Caco-2 (cell line): Measurements from ENCODE around the gene BPIFB1. TPM values are rescaled to one million over a fixed set of nuclear protein-coding genes. Genes with fewer than 3 reads are reported as not detected.

ENCODE experiments used
- BruUV-seq: library from RNA; stranded (reverse); fragments of 400-500 nt; replicated peaks from 2 replicates; lab custom pipeline; 2021; lab: Mats Ljungman, UMichigan
- CTCF ChIA-PET: fragments of 300-600 bp; sonication (Branson Sonifier 250); formaldehyde crosslinking; loops from one replicate; lab custom pipeline; 2022; ENCODE audit warnings: antibody characterized with exemption; lab: Charles Lee
- POLR2A ChIA-PET: fragments of 300-600 bp; sonication (Branson Sonifier 250); formaldehyde crosslinking; loops from one replicate; lab custom pipeline; 2022; ENCODE audit warnings: antibody characterized with exemption; lab: Charles Lee
- DNase-seq, 2 experiments: peaks; one replicate each; pipeline versions ENCODE4 v3.0.0 to v3.0.0-alpha.2; 2020 to 2022
- H3K27me3 ChIP-seq: replicated peaks from 2 replicates; pipeline ENCODE4 v1.6.0; 2011; ENCODE audit warnings: low read length; ENCODE audit not compliant: control insufficient read depth, insufficient read depth
- H3K36me3 ChIP-seq: 2 replicates; pipeline ENCODE4 v1.5.1; 2011; ENCODE audit warnings: low read length; ENCODE audit not compliant: control insufficient read depth, insufficient read depth
- H3K4me1 ChIP-seq: fragments of 250-450 bp; sonication (Bioruptor Pico); 2 replicates; pipeline ENCODE4 v1.5.1; 2020; ENCODE audit warnings: mild to moderate bottlenecking
- H3K4me3 ChIP-seq: 2 replicates; pipeline ENCODE4 v1.5.1; 2011; ENCODE audit warnings: low read depth, mild to moderate bottlenecking, control low read depth, low read length
- H3K9me3 ChIP-seq: fragments of 250-450 bp; sonication (Bioruptor Pico); 2 replicates; pipeline ENCODE4 v1.5.1; 2020; ENCODE audit warnings: mild to moderate bottlenecking, moderate library complexity
- H3K27ac Mint-ChIP-seq: one replicate; pipeline ENCODE4 v1.8.0; 2022; ENCODE audit warnings: mixed read lengths; ENCODE audit not compliant: unreplicated experiment
- H3K27me3 Mint-ChIP-seq: one replicate; pipeline ENCODE4 v1.8.0; 2022; ENCODE audit warnings: mixed read lengths; ENCODE audit not compliant: insufficient read depth, unreplicated experiment
- H3K36me3 Mint-ChIP-seq: one replicate; pipeline ENCODE4 v1.8.0; 2022; ENCODE audit warnings: mild to moderate bottlenecking, mixed read lengths; ENCODE audit not compliant: insufficient read depth, unreplicated experiment
- H3K4me1 Mint-ChIP-seq: one replicate; pipeline ENCODE4 v1.8.0; 2022; ENCODE audit warnings: low read depth, mixed read lengths; ENCODE audit not compliant: unreplicated experiment
- H3K4me3 Mint-ChIP-seq: one replicate; pipeline ENCODE4 v1.8.0; 2022; ENCODE audit warnings: mild to moderate bottlenecking, moderate library complexity, mixed read lengths; ENCODE audit not compliant: unreplicated experiment
- H3K9me3 Mint-ChIP-seq: one replicate; pipeline ENCODE4 v1.8.0; 2022; ENCODE audit warnings: mixed read lengths; ENCODE audit not compliant: unreplicated experiment
- intact Hi-C: fragments of 100-400 bp; cut with micrococcal nuclease; formaldehyde crosslinking; loops from one replicate; pipeline ENCODE4 v1.10.0; 2022; ENCODE audit not compliant: unreplicated experiment
- total RNA-seq: library from RNA; stranded (reverse); gene quantifications from 2 replicates; pipeline ENCODE4 v1.2.3, GENCODE V29; 2022
- TF ChIP-seq, protein P1 (sequence below), 2 experiments: fragments of 200-600 bp in 1 of 2; IDR thresholded peaks; 1 replicate in 1 of 2; 2 replicates in 1 of 2; pipeline versions ENCODE4 v1.5.1 to v1.8.0; 2011 to 2022; ENCODE audit warnings: antibody characterized with exemption in 1 of 2, control low read depth in 1 of 2, inconsistent platforms in 1 of 2, low read depth in 1 of 2, low read length in 1 of 2, mild to moderate bottlenecking in 1 of 2, moderate library complexity in 1 of 2; ENCODE audit not compliant: insufficient read depth in 1 of 2, severe bottlenecking in 1 of 2, unreplicated experiment in 1 of 2

Gene BPIFB1
- total RNA-seq, 1 experiment from 2014 or later: not detected

DNA sequence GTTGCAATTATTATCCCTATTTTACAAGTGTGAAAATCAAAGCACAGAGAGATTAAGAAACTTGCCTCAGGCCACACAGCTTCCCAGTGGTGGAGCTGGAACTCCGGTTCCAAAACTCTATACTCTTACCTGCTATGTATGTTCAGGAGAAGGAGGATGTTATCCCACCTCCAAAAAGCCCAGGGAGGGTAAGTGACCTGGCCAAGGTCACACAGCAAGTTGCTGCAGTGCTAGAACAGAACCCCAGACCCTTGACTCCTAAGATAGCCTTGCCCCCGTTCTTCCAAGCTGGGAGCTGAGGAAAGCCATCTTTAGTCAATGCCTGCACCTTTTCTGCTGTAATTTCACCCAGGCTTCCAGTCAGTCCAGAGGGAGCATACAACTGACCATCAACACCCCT lies 42.3 kb downstream of the BPIFB1 start:
- DNase-seq: no peak
- H3K27me3 Mint-ChIP-seq: peaks cover 12% of the 10 kb centered on the region
- peaks cover 4% of the 10 kb centered on the region for H3K27me3 ChIP-seq
- H3K4me1 ChIP-seq: no peaks in the 10 kb centered on the region
- no TSS peak for BruUV-seq
- H3K36me3 ChIP-seq: no peaks in the 10 kb centered on the region
- no peaks in the 10 kb centered on the region for H3K4me1 Mint-ChIP-seq
- no peaks in the 10 kb centered on the region for H3K9me3 ChIP-seq
- no peak overlapping the region for H3K4me3 Mint-ChIP-seq
- H3K9me3 Mint-ChIP-seq: no peaks in the 10 kb centered on the region
- intact Hi-C loops: no loop called here
- H3K4me3 ChIP-seq: no peak overlapping the region
- ChIA-PET POLR2A (no interaction called here), CTCF (no interaction called here)
- TF ChIP-seq, protein P1, sequence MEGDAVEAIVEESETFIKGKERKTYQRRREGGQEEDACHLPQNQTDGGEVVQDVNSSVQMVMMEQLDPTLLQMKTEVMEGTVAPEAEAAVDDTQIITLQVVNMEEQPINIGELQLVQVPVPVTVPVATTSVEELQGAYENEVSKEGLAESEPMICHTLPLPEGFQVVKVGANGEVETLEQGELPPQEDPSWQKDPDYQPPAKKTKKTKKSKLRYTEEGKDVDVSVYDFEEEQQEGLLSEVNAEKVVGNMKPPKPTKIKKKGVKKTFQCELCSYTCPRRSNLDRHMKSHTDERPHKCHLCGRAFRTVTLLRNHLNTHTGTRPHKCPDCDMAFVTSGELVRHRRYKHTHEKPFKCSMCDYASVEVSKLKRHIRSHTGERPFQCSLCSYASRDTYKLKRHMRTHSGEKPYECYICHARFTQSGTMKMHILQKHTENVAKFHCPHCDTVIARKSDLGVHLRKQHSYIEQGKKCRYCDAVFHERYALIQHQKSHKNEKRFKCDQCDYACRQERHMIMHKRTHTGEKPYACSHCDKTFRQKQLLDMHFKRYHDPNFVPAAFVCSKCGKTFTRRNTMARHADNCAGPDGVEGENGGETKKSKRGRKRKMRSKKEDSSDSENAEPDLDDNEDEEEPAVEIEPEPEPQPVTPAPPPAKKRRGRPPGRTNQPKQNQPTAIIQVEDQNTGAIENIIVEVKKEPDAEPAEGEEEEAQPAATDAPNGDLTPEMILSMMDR (IDR thresholded peaks at IDR 0.05; ENCODE audit: insufficient read depth in 1 of 2, low read depth in 1 of 2, low read length in 1 of 2, severe bottlenecking in 1 of 2, unreplicated experiment in 1 of 2): no peak
- H3K27ac Mint-ChIP-seq: no peak overlapping the region
- no peaks in the 10 kb centered on the region for H3K36me3 Mint-ChIP-seq

DNA sequence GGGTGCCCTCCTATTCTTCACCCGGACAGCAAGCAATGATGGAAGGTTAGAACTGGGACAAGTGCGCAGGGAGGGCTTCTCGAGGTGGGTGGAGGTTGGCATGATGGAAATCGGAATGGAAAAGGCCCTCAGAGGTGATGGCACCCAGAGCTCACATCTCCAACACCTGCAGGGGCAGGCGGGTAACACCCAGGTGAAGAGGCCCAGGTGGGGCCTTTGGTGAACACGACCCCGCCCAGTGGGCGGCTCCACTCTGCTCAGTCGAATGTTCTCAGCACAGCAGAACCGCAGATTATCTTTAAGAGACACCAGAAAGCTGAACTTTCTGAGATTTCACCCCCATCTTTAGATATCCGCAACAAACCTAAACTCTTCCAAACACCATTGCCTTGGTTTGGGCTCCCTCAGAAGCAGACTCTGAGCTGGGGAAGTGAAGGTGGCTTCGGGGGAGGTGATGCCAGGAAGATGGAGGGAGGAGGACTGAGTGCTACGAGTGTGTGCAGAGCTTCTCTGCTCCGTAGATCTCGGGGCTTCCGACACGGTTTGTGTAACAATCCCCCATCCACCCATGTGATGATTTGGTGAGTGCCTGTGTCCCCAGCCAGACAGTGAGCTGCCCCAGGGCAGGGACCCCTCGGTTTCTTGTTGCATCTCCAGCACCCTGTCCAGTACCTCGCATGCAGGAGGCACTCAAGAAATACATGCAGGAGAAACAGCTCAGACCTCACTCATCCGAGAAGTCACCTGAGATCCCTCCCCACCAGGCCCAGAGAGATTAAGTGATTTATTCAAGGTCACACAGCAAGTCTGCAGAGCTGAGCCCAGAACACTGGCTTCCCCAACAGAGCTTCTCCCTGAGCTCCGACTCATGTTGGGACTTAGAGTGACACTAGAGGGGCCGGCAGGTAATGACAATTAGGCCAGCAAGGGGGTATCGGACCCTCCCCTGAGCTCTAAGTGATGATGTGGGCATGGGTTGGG lies 45.4 kb downstream of the BPIFB1 start:
- intact Hi-C loops: no loop called here
- Histone ChIP-seq H3K27me3 (peaks cover 6% of the 10 kb centered on the region), H3K9me3 (no peaks in the 10 kb centered on the region), H3K4me3 (no peak overlapping the region), H3K4me1 (no peaks in the 10 kb centered on the region), H3K36me3 (no peaks in the 10 kb centered on the region)
- TF ChIP-seq, protein P1 (IDR thresholded peaks at IDR 0.05; ENCODE audit: insufficient read depth in 1 of 2, low read depth in 1 of 2, low read length in 1 of 2, severe bottlenecking in 1 of 2, unreplicated experiment in 1 of 2): no peak
- ChIA-PET CTCF (interaction anchor here (0.6 kb wide), 1 partner anchor 232 kb away, joined by 3 read pairs; no protein-coding TSS in a partner anchor), POLR2A (no interaction called here)
- Mint-ChIP-seq H3K4me1 (no peaks in the 10 kb centered on the region), H3K9me3 (no peaks in the 10 kb centered on the region), H3K36me3 (no peaks in the 10 kb centered on the region), H3K27ac (no peak overlapping the region), H3K27me3 (peaks cover 13% of the 10 kb centered on the region), H3K4me3 (no peak overlapping the region)
- no peak for DNase-seq
- BruUV-seq: no TSS peak

DNA sequence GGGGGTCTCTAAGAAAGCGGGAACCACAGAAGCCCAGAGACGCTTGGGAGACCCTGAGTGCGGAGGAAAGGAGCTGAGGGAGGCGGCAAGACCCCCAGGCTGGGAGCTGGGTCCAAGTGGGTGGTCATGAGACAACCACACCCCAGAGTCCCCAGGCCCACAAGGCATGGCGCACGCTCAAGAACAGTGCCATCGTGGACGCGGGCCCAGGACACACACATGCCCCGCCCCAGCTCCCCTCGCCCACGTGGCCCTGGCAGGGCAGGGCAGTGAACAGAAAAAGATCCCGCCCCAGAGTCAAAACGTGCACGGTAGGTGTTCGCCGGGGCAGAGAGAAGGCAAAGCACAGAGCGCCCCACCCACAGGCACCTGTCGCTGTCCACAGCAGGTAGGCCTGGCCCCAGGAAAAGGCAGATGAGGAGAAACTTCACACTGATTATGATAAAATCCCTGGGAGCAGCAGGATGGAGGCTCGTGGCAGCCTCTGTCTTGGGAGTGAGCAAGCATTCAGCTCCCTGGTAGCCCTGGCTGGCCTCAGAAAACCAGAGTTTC lies 50.0 kb downstream of the BPIFB1 start:
- intact Hi-C loops: no loop called here
- Mint-ChIP-seq H3K36me3 (no peaks in the 10 kb centered on the region), H3K4me3 (no peak overlapping the region), H3K27ac (no peak overlapping the region), H3K4me1 (no peaks in the 10 kb centered on the region), H3K9me3 (no peaks in the 10 kb centered on the region), H3K27me3 (peaks cover 16% of the 10 kb centered on the region)
- ChIA-PET POLR2A (no interaction called here), CTCF (no interaction called here)
- Histone ChIP-seq H3K4me1 (no peaks in the 10 kb centered on the region), H3K36me3 (no peaks in the 10 kb centered on the region), H3K27me3 (peaks cover 4% of the 10 kb centered on the region), H3K9me3 (no peaks in the 10 kb centered on the region), H3K4me3 (no peak overlapping the region)
- TF ChIP-seq, protein P1 (IDR thresholded peaks at IDR 0.05; ENCODE audit: insufficient read depth in 1 of 2, low read depth in 1 of 2, low read length in 1 of 2, severe bottlenecking in 1 of 2, unreplicated experiment in 1 of 2): no peak
- no TSS peak for BruUV-seq
- DNase-seq: no peak
